ENCODE results near the gene RALGDS. TPM values are rescaled to one million over a fixed set of nuclear protein-coding genes. Genes with fewer than 3 reads are reported as not detected.

The RALGDS gene
- total and polyA plus RNA-seq, 9 of the 15 experiments (the other 6 are each of a cell fraction or from before 2014, with no cell fraction given), result 0.75 to 43.3 (median 27.1) TPM

- TF ChIP-seq TSHZ1 (CRISPR knock-in tag; IDR thresholded peaks at IDR 0.05) (no peak), ZBTB33 (CRISPR knock-in tag; IDR thresholded peaks at IDR 0.05) (no peak), UBTF (IDR thresholded peaks at IDR 0.05; ENCODE audit: borderline replicate concordance in 1 of 2, low read depth in 2 of 2, low read length in 2 of 2) (no peak), ETS2 (tag; IDR thresholded peaks at IDR 0.05; ENCODE audit: borderline replicate concordance, poor library complexity, severe bottlenecking) (no peak), STAT5B (CRISPR knock-in tag; IDR thresholded peaks at IDR 0.05) (no peak), ZNF609 (CRISPR knock-in tag; IDR thresholded peaks at IDR 0.05; ENCODE audit: borderline replicate concordance) (no peak), ZNF121 (CRISPR knock-in tag; conservative IDR thresholded peaks at IDR 0.05) (no peak), SMARCC2 (IDR thresholded peaks at IDR 0.05; ENCODE audit: low read depth) (no peak), MAFG (tag; conservative IDR thresholded peaks at IDR 0.05) (no peak), PML (IDR thresholded peaks at IDR 0.05; ENCODE audit: low read length) (no peak)
Observed at GRCh38 chr9:133121198-133121914, at the start of gene RALGDS (continued).
